Measurements from ENCODE around the gene F8.
"Not testable (repeated sequence)": the region's sequence is repeated elsewhere in the genome, so short reads cannot be mapped to it uniquely, and the experiment has no call there.

The F8 gene

DNA sequence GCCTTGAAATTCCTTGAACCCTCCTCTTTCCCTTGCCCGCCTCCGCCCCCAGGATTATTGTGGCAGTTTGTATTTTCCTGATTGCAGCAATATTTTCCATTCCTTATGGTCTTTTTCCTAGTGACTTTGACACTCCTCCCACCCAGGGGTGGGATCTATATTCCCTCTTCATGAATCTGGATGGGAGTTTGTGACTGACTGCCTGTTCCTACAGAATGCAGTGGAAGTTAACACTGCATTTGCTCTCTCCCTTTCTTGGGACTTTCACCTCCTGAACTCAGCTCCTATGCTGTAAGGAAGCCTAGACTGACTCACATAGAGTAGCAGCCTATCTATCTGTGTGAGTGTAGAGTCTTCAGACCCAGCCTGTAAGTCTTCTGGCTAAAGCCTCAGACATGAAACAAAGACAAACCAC, 6.4 kb upstream of the F8 start:
- DNase-seq: no peak

- peak; percentile 31 for DNase-seq
These were observed 5.6 kb upstream of the F8 start for GRCh38 chrX:155028129-155028528.

DNA sequence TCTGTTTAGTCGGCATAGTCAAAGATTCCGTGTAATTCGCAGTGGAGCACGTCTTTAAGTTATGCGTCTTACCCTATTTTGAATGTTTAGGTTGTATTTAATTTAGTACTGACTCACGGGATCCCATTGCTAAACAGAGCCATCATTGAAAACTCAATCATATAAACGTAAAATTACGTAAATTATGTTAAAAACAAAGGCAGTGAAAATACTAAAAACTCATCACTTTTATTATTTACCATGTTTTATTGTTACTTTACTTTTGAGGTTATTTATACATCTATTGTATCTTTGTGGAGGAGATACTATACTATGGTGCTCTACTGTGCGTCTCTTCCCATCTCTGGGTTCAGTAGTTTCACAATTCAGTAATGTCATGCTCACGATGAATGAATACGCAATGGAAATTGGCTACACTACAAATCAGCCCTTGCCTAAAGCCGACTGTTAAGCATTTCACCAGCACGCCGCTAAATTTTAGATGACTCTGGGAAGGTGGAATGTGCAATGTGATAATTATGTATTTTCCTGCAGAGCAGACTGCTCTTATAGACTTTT, 5.1 kb upstream of the F8 start:
- peak; percentile 62 for DNase-seq

DNA sequence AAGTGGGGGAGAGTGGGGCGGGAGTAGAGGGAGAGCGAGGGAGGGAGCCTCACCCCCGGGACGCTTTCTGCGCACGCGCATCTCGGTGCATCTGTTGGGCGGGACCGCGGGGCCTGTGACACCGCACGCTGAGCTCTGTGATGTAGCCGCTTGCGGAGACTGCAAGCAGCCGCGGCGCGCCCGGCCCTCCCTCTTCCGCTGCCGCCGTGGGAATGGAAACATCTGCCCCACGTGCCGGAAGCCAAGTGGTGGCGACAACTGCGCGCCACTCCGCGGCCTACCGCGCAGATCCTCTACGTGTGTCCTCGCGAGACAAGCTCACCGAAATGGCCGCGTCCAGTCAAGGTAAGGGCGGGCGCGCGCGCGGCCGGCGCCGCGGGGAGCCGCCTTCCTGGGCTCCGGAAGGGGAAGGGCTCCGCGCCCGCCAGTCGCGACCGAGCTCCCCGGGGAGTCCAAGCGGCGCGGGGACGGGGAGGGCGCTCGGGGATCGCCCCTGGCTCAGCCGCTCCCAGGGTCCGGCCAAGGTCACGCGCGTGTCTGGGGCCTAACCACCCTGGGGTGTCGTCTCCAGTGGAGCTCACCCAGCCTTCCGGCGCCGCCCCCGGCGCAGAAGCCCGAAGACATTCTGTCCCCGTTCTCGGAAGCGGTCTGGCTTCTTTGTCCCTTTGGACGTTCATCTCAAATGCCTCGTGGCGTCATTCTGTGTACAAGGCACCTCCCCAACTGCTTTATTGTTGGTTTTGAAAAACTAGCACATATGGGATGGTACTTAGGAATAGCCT, 4.4 kb upstream of the F8 start, which contains the start of gene FUNDC2:
Gene FUNDC2, plus strand, starts transcription at position 118 of the 782 bp plus-strand sequence. Its CDS starts 95 bp downstream, at position 213.
- peak; percentile 97 for DNase-seq

- DNase-seq: no peak
These were observed 3.9 kb upstream of the F8 start for GRCh38 chrX:155026420-155026726.

DNA sequence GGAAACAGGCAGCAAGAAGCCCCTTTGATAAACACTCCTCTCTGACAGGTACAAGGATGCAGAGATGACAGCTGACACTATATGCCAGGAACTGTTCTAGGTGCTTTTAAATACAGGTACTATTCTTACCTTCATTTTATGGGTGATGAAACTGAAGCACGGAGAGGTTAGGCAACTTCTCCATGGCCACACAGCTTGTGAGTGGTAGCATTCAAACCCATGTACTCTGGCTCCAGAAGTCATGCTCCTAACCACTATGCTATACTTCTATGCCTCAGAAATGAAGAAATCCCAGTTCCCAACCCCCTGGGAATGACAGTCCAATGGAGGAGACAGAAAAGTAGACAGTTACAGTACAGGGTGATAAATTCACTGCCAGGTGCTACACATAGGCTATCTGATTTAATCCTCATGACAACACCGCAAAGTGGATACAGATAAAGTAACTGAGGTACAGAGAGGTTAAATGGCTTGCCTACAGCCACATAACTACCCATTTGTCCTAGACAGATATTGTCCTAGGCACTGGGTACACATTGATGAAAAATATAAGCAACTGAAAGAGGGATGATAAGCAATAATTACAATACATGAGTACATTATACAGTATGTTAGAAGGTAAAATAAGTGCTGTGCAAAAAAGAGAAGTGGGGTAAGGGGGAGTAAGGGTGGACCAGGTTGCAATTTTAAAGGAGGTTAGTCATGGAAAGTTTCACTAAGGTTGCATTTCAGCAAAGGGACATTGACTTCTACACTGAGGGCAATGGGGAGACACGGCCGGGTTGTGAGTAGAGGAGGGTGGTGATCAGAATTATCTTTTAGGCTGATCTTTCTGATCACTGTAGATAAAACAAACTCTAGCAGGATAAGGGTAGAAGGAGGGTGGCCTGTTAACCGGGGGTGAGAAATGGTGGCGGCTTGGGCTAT, 1.6 kb upstream of the F8 start:
- DNase-seq: no peak

- DNase-seq: no peak
These were observed 1.9 kb downstream of the F8 start for GRCh38 chrX:155020591-155020990.

GRCh38 chrX:155009994-155010472, 12.5 kb downstream of the F8 start:
- no peak for DNase-seq

GRCh38 chrX:155008578-155008977, 13.9 kb downstream of the F8 start:
- DNase-seq: not testable (repeated sequence)

DNA sequence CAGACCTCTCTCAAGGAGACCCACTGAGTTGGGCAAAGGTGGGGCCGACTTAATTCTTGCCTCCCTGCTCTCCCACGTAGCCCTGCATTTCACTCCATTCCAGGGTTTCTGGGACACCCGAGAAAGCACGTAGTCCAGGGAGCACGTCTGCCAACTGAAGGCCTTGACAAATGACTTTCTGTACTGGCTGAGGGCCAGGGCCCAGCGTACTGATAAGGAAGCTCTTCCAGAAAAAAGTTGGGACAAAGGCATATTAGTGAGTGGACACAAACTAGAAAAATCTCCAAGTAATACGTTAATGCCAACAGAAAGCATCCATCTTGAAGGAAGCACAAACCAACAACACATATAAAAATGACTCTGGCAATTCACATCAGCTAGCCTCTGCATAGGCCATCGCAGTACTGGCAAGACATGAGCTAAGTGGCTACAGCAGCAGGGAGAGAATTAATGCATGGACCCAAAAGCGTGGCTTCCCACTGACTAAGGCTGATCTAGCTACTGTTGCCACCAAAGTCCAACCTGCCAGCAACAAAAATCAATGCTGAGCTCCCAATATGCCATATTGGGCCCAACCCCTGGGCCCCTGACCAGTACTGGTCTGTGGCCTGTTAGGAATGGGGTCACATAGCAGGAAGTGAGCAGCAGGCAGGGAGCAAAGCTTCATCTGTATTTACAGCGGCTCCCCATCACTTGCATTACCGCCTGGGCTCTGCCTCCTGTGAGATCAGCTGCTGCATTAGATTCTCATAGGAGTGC, 15.4 kb downstream of the F8 start:
- not testable (repeated sequence) for DNase-seq

- DNase-seq: not testable (repeated sequence)
These were observed 16.1 kb downstream of the F8 start for GRCh38 chrX:155006379-155006778.

DNA sequence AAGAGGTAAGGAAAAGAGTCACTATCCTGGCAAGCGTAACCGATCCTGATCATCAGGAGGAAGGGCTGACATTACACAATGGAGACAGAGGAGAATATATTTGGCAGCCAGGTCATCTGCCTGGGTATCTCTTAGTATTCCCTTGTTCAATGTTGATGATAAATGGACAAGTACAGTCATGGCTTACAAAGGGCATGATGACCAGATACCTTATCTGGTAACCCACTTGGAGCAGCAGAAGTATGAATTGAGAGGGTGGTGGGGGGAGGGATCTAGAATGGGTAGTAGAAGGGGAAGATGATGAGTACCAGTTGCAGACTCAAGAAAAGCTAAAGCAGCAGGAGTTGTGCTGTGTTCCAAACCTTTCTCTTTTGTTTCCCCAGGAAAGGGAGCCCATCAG, 17.3 kb downstream of the F8 start:
- no peak for DNase-seq

DNA sequence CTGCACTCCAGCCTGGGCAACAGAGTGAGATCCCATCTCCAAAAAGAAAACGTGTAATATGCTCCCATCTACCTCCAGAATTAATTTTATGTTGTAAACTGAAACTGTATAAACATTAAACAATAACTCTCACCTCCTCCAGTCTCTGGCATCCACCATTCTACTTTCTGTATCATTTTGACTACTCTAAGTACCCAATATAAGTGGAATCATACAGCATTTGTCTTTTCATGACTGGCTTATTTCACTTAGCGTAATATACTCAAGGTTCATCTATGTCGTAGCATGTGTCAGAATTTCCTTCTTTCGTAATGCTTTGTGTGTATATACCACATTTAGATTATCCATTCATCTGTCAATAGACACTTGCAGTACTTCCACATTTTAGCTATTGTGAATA, 20.6 kb downstream of the F8 start:
- DNase-seq: no peak

- no peak for DNase-seq
These were observed 21.7 kb downstream of the F8 start for GRCh38 chrX:155000841-155001240.

DNA sequence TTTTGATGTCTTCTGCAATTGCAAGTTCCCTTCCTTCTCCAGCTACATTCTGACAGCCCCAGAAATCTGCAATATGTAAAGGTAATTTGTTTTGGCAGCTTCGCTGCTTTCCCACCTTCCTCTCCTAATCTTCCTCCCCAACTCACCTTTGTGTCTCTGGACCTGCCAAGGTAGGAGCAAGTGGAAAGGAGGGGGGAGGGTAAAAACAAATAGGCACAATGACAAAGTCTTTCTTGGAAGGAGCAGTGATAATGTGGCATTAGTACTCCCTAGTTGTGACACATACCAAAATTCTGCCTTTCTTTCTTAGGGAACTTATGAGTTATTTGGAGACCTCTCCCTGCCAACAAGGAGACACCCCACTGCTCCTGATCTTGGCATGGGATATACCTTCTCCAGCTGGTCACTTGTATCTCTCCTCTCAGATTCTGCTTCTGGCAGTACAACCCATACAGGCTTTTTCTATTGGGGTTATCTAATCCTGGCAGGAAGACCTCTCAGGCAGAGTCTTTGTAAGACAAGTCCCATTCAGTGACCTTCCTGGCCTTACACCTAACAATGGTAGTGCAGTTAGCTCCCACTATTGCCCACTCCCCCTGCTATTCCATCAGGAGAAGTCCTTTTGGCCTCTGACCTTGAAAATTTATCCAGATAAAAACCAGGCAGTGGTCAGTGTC, 24.2 kb downstream of the F8 start:
- no peak for DNase-seq

DNA sequence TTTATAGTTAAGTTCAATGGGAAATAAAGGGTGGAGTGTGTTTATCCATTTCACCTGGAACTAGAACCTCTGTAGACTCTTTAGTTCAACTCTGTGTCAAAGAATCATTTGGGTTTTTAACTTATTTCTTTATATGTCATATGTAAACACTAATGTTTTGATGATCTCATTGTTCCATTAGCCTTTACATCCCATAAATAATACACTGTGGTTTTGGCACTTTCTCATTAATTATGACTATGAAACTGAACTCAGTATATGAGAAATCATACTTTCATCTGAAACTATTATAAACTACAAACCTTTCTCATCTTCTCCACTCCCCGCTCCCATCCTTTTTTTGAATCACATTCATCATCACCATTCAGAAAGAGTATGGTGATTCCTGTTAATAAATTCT, 31.0 kb downstream of the F8 start:
- DNase-seq: no peak

GRCh38 chrX:154991039-154991438, 31.5 kb downstream of the F8 start:
- DNase-seq: no peak

- DNase-seq: no peak
These were observed 32.0 kb downstream of the F8 start for GRCh38 chrX:154990496-154990895.

GRCh38 chrX:154988719-154989118, 33.8 kb downstream of the F8 start:
- DNase-seq: no peak

DNA sequence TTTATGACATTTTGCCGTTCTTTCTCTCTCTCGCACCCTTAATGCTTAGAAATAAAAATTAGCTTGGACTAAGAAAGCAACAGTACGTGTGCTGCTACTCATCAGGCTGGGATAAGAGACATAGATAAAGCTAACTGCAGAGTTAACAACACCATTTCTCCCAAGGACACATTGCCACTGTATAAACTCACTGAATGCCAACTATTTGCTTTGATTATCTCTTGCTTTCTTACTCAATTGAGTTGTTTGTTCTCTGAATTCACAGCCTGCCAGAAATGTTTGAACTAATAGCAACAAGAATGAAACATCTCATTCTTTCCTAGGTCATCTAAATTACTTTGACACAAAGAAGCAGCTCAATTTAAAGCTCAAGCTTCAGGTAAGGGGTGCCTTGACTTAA, 34.6 kb downstream of the F8 start:
- DNase-seq: no peak

DNA sequence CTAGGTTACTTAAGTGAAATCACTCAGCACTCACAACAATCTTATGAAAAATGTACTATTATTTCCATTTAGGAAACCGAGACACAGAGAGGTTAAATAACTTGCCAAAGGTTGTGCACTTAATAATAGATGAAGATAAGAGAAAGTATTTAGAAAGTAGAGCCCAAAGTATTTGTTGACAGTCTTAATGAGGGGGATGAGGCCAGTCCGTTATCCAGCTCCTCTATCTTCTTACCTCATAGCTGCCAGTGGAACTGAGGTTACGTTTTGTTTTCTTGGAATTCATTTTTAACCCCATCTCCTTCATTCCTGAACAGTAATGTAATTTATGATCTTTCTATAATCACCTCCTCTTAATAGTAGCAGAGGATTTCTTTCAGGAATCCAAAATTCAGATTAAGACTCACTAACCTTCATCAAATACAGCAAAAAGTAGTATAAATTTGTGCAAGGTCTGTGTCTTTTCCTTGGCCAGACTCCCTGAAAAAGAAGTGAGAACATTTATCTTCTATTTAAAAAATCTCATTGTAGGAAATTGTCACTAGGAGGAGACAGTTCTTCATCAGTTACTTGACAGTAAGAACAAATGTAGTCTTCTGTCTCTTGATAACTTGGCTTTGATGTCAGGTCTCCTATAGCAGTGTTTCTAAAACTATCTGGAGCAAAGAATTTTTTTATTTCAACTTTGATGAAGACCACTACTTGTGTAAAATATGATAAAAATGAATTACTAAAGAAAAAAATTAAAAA, 35.5 kb downstream of the F8 start:
- DNase-seq: peak; percentile 43

- DNase-seq: no peak
These were observed 41.5 kb downstream of the F8 start for GRCh38 chrX:154981116-154981411.
